CD1c-positive myeloid dendritic cell (primary cell): ENCODE measurements around the gene PSD4.

Experiments
- DNase-seq: peaks from one replicate; pipeline ENCODE4 v3.0.0-alpha.2; 2016; ENCODE audit errors: extremely low spot score

PSD4 gene

GRCh38 chr2:113167962-113168340, 5.8 kb upstream of the PSD4 start:
- no peak for DNase-seq

- peak; percentile 13 for DNase-seq
These were observed 4.7 kb upstream of the PSD4 start for GRCh38 chr2:113169002-113169530.

GRCh38 chr2:113169586-113169985, 4.2 kb upstream of the PSD4 start:
- no peak for DNase-seq

GRCh38 chr2:113171334-113172075, 2.3 kb upstream of the PSD4 start:
- DNase-seq, result no peak

- no peak for DNase-seq
These were observed 840 bp upstream of the PSD4 start for GRCh38 chr2:113172721-113173541.

- DNase-seq, result no peak
These were observed 592 bp downstream of the PSD4 start for GRCh38 chr2:113174376-113174750.

- peak; percentile 59 for DNase-seq
These were observed 1.4 kb downstream of the PSD4 start for GRCh38 chr2:113175042-113175628.

- peak; percentile 44 for DNase-seq
These were observed 2.2 kb downstream of the PSD4 start for GRCh38 chr2:113175736-113176695.

- no peak for DNase-seq
These were observed 3.1 kb downstream of the PSD4 start for GRCh38 chr2:113176696-113177355.

GRCh38 chr2:113178069-113178746, 4.4 kb downstream of the PSD4 start:
- no peak for DNase-seq

GRCh38 chr2:113178891-113179290, 5.1 kb downstream of the PSD4 start:
- no peak for DNase-seq

- no peak for DNase-seq
These were observed 5.8 kb downstream of the PSD4 start for GRCh38 chr2:113179446-113180045.

- DNase-seq, result peak; percentile 32
These were observed 6.6 kb downstream of the PSD4 start for GRCh38 chr2:113180131-113180946.

GRCh38 chr2:113181258-113182051, 7.7 kb downstream of the PSD4 start:
- peak; percentile 45 for DNase-seq

GRCh38 chr2:113182471-113183260, 8.9 kb downstream of the PSD4 start:
- no peak for DNase-seq

- no peak for DNase-seq
These were observed 9.5 kb downstream of the PSD4 start for GRCh38 chr2:113183264-113183663.

- DNase-seq, result no peak
These were observed 9.9 kb downstream of the PSD4 start for GRCh38 chr2:113183703-113184102.
